HCT116 (cell line): ENCODE data around the gene PBX1. TPM values are rescaled to one million over a fixed set of nuclear protein-coding genes. Genes with fewer than 3 reads are reported as not detected.

Experiments used
- ATAC-seq: fragments of 200-7000 bp; cut with Tn5 transposase; 2 replicates; pipeline ENCODE4 v1.9.1; 2020; ENCODE audit warnings: mild to moderate bottlenecking, moderate library complexity
- BruUV-seq: library from RNA; stranded (reverse); fragments of 400-500 nt; replicated peaks from 2 replicates; lab custom pipeline; 2021; lab: Mats Ljungman, UMichigan
- CTCF ChIA-PET: fragments of 300-600 bp; sonication (Branson Sonifier 250); formaldehyde crosslinking; loops from one replicate; lab custom pipeline; 2021; ENCODE audit warnings: antibody characterized with exemption; lab: Charles Lee
- POLR2A ChIA-PET: fragments of 300-600, 350-600 bp; sonication (Branson Sonifier 250); formaldehyde crosslinking; loops from one replicate; lab custom pipeline; 2021; ENCODE audit warnings: antibody characterized with exemption; lab: Charles Lee
- RAD21 ChIA-PET, 2 experiments: fragments of 300-600 bp; sonication (Branson Sonifier 250); formaldehyde crosslinking; loops; one replicate each; lab custom pipeline; 2023; ENCODE audit warnings: low total read pairs in 2 of 2; ENCODE audit not compliant: uncharacterized antibody in 2 of 2, unreplicated experiment in 2 of 2, low non-redundant PET in 1 of 2; lab: Charles Lee
- DNase-seq: peaks from one replicate; pipeline ENCODE4 v3.0.0-alpha.2; 2010; ENCODE audit warnings: low read depth, low spot score
- H2AFZ ChIP-seq: fragments of 200-600 bp; shearing (Covaris generic), sonication (generic); 2 replicates; pipeline ENCODE4 v1.6.1; 2017; ENCODE audit warnings: low read depth, mixed run types, mixed read lengths, antibody characterized with exemption, low read length; ENCODE audit not compliant: poor library complexity, severe bottlenecking
- H3K27ac ChIP-seq: 2 replicates; pipeline ENCODE4 v1.5.1; 2012; ENCODE audit warnings: low read depth, low read length
- H3K27me3 ChIP-seq: fragments of 200-600 bp; sonication (generic); 2 replicates; pipeline ENCODE4 v1.6.1; 2016; ENCODE audit warnings: mixed run types, low read length, mixed read lengths; ENCODE audit not compliant: insufficient read depth
- H3K36me3 ChIP-seq, 2 experiments: fragments of 200-500 bp in 1 of 2; fragments of 200-600 bp in 1 of 2; sonication (Bioruptor generic) in 1 of 2; sonication (generic) in 1 of 2; 2 replicates each; pipeline versions ENCODE4 v1.5.1 to v1.6.1; 2014 to 2016; ENCODE audit warnings: low read length in 2 of 2, inconsistent platforms in 1 of 2, mixed read lengths in 1 of 2, mixed run types in 1 of 2; ENCODE audit not compliant: insufficient read depth in 2 of 2, control insufficient read depth in 1 of 2
- H3K4me1 ChIP-seq, 2 experiments: fragments of 200-600 bp in 1 of 2; sonication (generic) in 1 of 2; 2 replicates each; pipeline versions ENCODE4 v1.5.1 to v1.6.1; 2012 to 2017; ENCODE audit warnings: low read length in 2 of 2, inconsistent platforms in 1 of 2, mild to moderate bottlenecking in 1 of 2, mixed read lengths in 1 of 2, mixed run types in 1 of 2, moderate library complexity in 1 of 2; ENCODE audit not compliant: insufficient read depth in 2 of 2, control insufficient read depth in 1 of 2
- H3K4me2 ChIP-seq: fragments of 200-600 bp; sonication (generic); 2 replicates; pipeline ENCODE4 v1.6.1; 2017; ENCODE audit warnings: mixed run types, low read length, mixed read lengths
- H3K4me3 ChIP-seq, 2 experiments: fragments of 200-600 bp in 1 of 2; sonication (generic) in 1 of 2; replicated peaks in 1 of 2; 2 replicates each; pipeline ENCODE4 v1.5.1; 2011 to 2016; ENCODE audit warnings: low read length in 2 of 2, control low read depth in 1 of 2, low read depth in 1 of 2, mild to moderate bottlenecking in 1 of 2, mixed read lengths in 1 of 2, mixed run types in 1 of 2
- H3K79me2 ChIP-seq: fragments of 200-600 bp; sonication (generic); 2 replicates; pipeline ENCODE4 v1.6.1; 2017; ENCODE audit warnings: mild to moderate bottlenecking, mixed run types, low read length, moderate library complexity, mixed read lengths; ENCODE audit not compliant: insufficient read depth
- H3K9ac ChIP-seq: fragments of 200-600 bp; sonication (generic); 2 replicates; pipeline ENCODE4 v1.6.1; 2016; ENCODE audit warnings: low read length, mixed read lengths
- H3K9me2 ChIP-seq: fragments of 200-600 bp; sonication (generic), shearing (Covaris generic); 2 replicates; pipeline ENCODE4 v1.6.1; 2017; ENCODE audit warnings: mixed run types, mild to moderate bottlenecking, moderate library complexity; ENCODE audit not compliant: insufficient read depth
- H3K9me3 ChIP-seq, 2 experiments: fragments of 200-500 bp in 1 of 2; fragments of 200-600 bp in 1 of 2; sonication (Bioruptor generic) in 1 of 2; sonication (generic) in 1 of 2; 2 replicates each; pipeline ENCODE4 v1.6.1; 2014 to 2017; ENCODE audit warnings: low read length in 2 of 2, mixed read lengths in 2 of 2, inconsistent platforms in 1 of 2, low read depth in 1 of 2, mild to moderate bottlenecking in 1 of 2, mixed run types in 1 of 2, moderate library complexity in 1 of 2; ENCODE audit not compliant: control insufficient read depth in 1 of 2, insufficient read depth in 1 of 2
- H4K20me1 ChIP-seq: fragments of 200-600 bp; sonication (generic), shearing (Covaris generic); 2 replicates; pipeline ENCODE4 v1.6.1; 2017; ENCODE audit warnings: mixed run types, mild to moderate bottlenecking, moderate library complexity; ENCODE audit not compliant: insufficient read depth
- CTCF ChIP-seq, 3 experiments: fragments of 200-600 bp in 1 of 3; sonication (generic) in 1 of 3; IDR thresholded peaks in 2 of 3; conservative IDR thresholded peaks in 1 of 3; 2 replicates each; pipeline ENCODE4 v1.5.1; 2012 to 2017; ENCODE audit warnings: low read depth in 2 of 3, low read length in 2 of 3, antibody characterized with exemption in 1 of 3, borderline replicate concordance in 1 of 3, control low read depth in 1 of 3, mild to moderate bottlenecking in 1 of 3, mixed read lengths in 1 of 3, mixed run types in 1 of 3, moderate library complexity in 1 of 3; ENCODE audit not compliant: insufficient read depth in 1 of 3
- EZH2 ChIP-seq: fragments of 200-600 bp; sonication (generic); IDR thresholded peaks from 2 replicates; pipeline ENCODE4 v1.6.1; 2017; ENCODE audit warnings: antibody characterized with exemption, mixed run types
- EZH2phosphoT487 ChIP-seq: fragments of 200-600 bp; IDR thresholded peaks from 2 replicates; pipeline ENCODE4 v1.6.1; 2018; ENCODE audit warnings: antibody characterized with exemption, borderline replicate concordance
- FOSL1 ChIP-seq: IDR thresholded peaks from 2 replicates; pipeline ENCODE4 v1.6.1; 2012; ENCODE audit warnings: low read depth
- JUND ChIP-seq: IDR thresholded peaks from 2 replicates; pipeline ENCODE4 v1.6.1; 2012
- POLR2A ChIP-seq: IDR thresholded peaks from 2 replicates; pipeline ENCODE4 v1.7.0; 2011; ENCODE audit warnings: borderline replicate concordance; ENCODE audit not compliant: insufficient read depth, insufficient read length; ENCODE audit errors: extremely low read depth
- SIN3A ChIP-seq: IDR thresholded peaks from 2 replicates; pipeline ENCODE4 v1.6.1; 2012; ENCODE audit warnings: low read depth
- SP1 ChIP-seq: IDR thresholded peaks from 2 replicates; pipeline ENCODE4 v1.6.1; 2012; ENCODE audit warnings: low read depth
- TCF7L2 ChIP-seq: IDR thresholded peaks from 2 replicates; pipeline ENCODE4 v1.7.0; 2011; ENCODE audit warnings: borderline replicate concordance, inconsistent platforms; ENCODE audit not compliant: insufficient read depth, insufficient read length; ENCODE audit errors: extremely low read depth
- YY1 ChIP-seq: IDR thresholded peaks from 2 replicates; pipeline ENCODE4 v1.6.1; 2011; ENCODE audit warnings: low read length, low read depth, moderate library complexity, mild to moderate bottlenecking; ENCODE audit not compliant: insufficient replicate concordance; ENCODE audit errors: extremely low read depth
- ZBTB33 ChIP-seq: IDR thresholded peaks from 2 replicates; pipeline ENCODE4 v1.6.1; 2011; ENCODE audit warnings: mild to moderate bottlenecking, low read length, moderate library complexity; ENCODE audit not compliant: insufficient replicate concordance; ENCODE audit errors: extremely low read depth
- ZFX ChIP-seq: fragments of 450-650 bp; IDR thresholded peaks from 2 replicates; pipeline ENCODE4 v1.6.1; 2017
- ZNF274 ChIP-seq: fragments of 200-500 bp; sonication (Bioruptor generic); IDR thresholded peaks from 2 replicates; pipeline ENCODE4 v1.6.1; 2014; ENCODE audit warnings: mild to moderate bottlenecking, low read depth, low read length, inconsistent platforms
- intact Hi-C: fragments of 100-400 bp; cut with micrococcal nuclease; formaldehyde crosslinking; loops from 2 replicates; pipeline ENCODE4 v1.10.0; 2022
- total RNA-seq: library from RNA; stranded (reverse); gene quantifications from one replicate; pipeline ENCODE4 v1.2.1, GENCODE V29; 2021; ENCODE audit not compliant: unreplicated experiment
- TF ChIP-seq, protein P1 (sequence below): IDR thresholded peaks from 2 replicates; pipeline ENCODE4 v1.6.1; 2012
- TF ChIP-seq, protein P2 (sequence below): IDR thresholded peaks from 2 replicates; pipeline ENCODE4 v1.6.1; 2012
- TF ChIP-seq, protein P3 (sequence below): IDR thresholded peaks from 2 replicates; pipeline ENCODE4 v1.6.1; 2012; ENCODE audit warnings: low read depth

The PBX1 gene
- total RNA-seq, 1 experiment from 2014 or later, result 29.6 TPM

DNA sequence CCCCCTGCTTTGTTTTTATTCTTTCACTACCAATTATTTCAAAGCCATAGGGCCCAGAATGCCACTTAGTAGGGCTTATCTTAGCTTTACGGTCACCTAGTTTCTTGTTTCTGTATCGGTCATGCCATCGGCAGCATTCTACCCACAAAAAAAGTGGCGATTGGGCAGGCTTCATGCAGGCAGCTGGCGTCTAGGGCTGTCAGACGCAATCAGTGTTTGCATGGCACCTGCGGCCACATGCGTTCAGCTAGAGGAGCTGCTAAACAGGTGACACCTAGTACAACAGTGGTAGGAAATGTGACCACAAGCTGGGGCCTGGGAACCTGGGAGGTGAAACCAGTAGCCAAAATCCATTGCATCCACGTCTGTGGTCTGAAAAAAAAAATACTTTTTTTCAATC lies 262.7 kb downstream of the PBX1 start (continued):
- no peak for TF ChIP-seq EZH2phosphoT487
- TF ChIP-seq EZH2, result no peak
- TF ChIP-seq, protein P1, sequence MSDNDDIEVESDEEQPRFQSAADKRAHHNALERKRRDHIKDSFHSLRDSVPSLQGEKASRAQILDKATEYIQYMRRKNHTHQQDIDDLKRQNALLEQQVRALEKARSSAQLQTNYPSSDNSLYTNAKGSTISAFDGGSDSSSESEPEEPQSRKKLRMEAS, result no peak
- no peak for TF ChIP-seq SP1
- no peak for TF ChIP-seq ZNF274
- TF ChIP-seq SIN3A, result no peak

- Histone ChIP-seq H3K9me3 (no peaks in the 10 kb centered on the region), H3K27me3 (no peaks in the 10 kb centered on the region), H3K9ac (no peak overlapping the region), H3K36me3 (no peaks in the 10 kb centered on the region), H3K79me2 (no peaks in the 10 kb centered on the region), H2AFZ (no peak overlapping the region), H4K20me1 (no peaks in the 10 kb centered on the region), H3K27ac (no peak overlapping the region), H3K9me2 (no peaks in the 10 kb centered on the region), H3K4me1 (no peaks in the 10 kb centered on the region), H3K4me2 (no peak overlapping the region), H3K4me3 (no peak overlapping the region)
- no peak for DNase-seq
- intact Hi-C loops, result no loop called here
- CTCF ChIA-PET, result no interaction called here
- RAD21 ChIA-PET, result no interaction called here
- POLR2A ChIA-PET, result no interaction called here
- no TSS peak for BruUV-seq
- no peak for ATAC-seq
- TF ChIP-seq EZH2 (no peak), POLR2A (no peak), JUND (no peak), FOSL1 (no peak), TCF7L2 (no peak), CTCF (IDR thresholded peaks at IDR 0.05 in 2 of 3, conservative IDR thresholded peaks at IDR 0.05 in 1 of 3; ENCODE audit: borderline replicate concordance in 1 of 3, insufficient read depth in 1 of 3, low read depth in 2 of 3, low read length in 2 of 3) (no peak), ZNF274 (no peak), YY1 (no peak), ZFX (no peak), SP1 (no peak), ZBTB33 (no peak), SIN3A (no peak)
- TF ChIP-seq, protein P2, sequence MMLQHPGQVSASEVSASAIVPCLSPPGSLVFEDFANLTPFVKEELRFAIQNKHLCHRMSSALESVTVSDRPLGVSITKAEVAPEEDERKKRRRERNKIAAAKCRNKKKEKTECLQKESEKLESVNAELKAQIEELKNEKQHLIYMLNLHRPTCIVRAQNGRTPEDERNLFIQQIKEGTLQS, result no peak
- TF ChIP-seq, protein P3, sequence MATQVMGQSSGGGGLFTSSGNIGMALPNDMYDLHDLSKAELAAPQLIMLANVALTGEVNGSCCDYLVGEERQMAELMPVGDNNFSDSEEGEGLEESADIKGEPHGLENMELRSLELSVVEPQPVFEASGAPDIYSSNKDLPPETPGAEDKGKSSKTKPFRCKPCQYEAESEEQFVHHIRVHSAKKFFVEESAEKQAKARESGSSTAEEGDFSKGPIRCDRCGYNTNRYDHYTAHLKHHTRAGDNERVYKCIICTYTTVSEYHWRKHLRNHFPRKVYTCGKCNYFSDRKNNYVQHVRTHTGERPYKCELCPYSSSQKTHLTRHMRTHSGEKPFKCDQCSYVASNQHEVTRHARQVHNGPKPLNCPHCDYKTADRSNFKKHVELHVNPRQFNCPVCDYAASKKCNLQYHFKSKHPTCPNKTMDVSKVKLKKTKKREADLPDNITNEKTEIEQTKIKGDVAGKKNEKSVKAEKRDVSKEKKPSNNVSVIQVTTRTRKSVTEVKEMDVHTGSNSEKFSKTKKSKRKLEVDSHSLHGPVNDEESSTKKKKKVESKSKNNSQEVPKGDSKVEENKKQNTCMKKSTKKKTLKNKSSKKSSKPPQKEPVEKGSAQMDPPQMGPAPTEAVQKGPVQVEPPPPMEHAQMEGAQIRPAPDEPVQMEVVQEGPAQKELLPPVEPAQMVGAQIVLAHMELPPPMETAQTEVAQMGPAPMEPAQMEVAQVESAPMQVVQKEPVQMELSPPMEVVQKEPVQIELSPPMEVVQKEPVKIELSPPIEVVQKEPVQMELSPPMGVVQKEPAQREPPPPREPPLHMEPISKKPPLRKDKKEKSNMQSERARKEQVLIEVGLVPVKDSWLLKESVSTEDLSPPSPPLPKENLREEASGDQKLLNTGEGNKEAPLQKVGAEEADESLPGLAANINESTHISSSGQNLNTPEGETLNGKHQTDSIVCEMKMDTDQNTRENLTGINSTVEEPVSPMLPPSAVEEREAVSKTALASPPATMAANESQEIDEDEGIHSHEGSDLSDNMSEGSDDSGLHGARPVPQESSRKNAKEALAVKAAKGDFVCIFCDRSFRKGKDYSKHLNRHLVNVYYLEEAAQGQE, result no peak
Measured at GRCh38 chr1:164823486-164824279, 264.7 kb downstream of the PBX1 start.
